ENCODE results near the gene ITIH4. TPM values are rescaled to one million over a fixed set of nuclear protein-coding genes. Genes with fewer than 3 reads are reported as not detected.

ITIH4 gene
- total and polyA plus RNA-seq, 9 of the 15 experiments (the other 6 are each of a cell fraction or from before 2014, with no cell fraction given), result 0.09 to 0.62 (median 0.20) TPM; not detected in 6

- Histone ChIP-seq H3K9me3 (replicated peaks; ENCODE audit: control insufficient read depth, insufficient read depth, low read depth, low read length) (no peaks in the 10 kb centered on the region), H3K27ac (ENCODE audit: extremely low read depth, low read depth, low read length) (no peak overlapping the region), H3K4me3 (no peak overlapping the region), H3K79me2 (ENCODE audit: control insufficient read depth, insufficient read depth, low read length) (no peaks in the 10 kb centered on the region), H3K36me3 (ENCODE audit: control insufficient read depth, insufficient read depth, low read length) (no peaks in the 10 kb centered on the region), H3K27me3 (ENCODE audit: control insufficient read depth in 2 of 2, insufficient read depth in 2 of 2, low read length in 2 of 2) (no peaks in the 10 kb centered on the region), H3K4me2 (ENCODE audit: insufficient read depth, low read length) (no peak overlapping the region), H4K20me1 (replicated peaks; ENCODE audit: control insufficient read depth, insufficient read depth, low read length) (no peaks in the 10 kb centered on the region), H2AFZ (ENCODE audit: low read depth, low read length) (no peak overlapping the region), H3K4me1 (replicated peaks in 1 of 2; ENCODE audit: control insufficient read depth in 2 of 2, insufficient read depth in 2 of 2, low read length in 2 of 2) (peaks cover 0 to 4% of the 10 kb centered on the region in 2 experiments; a peak in 1 of 5 replicates), H3K9me1 (ENCODE audit: control insufficient read depth, insufficient read depth, low read length) (no peaks in the 10 kb centered on the region), H3K9ac (ENCODE audit: insufficient read depth in 1 of 2, low read depth in 2 of 2, low read length in 2 of 2) (no peak overlapping the region)
- intact Hi-C loops (cut with micrococcal nuclease) (no loop called here), in situ Hi-C loops (cut with MboI) (no loop called here)
- DNase-seq (ENCODE audit: extremely low read depth in 1 of 4, low spot score in 3 of 4) (no peak), FAIRE-seq (no peak), ATAC-seq (no peak)
- ChIA-PET POLR2A (interaction anchor here (1.0 kb wide), 1 partner anchor 11 kb away, joined by 3 read pairs; no protein-coding TSS in a partner anchor), CTCF (ENCODE audit: low intra/inter-chr PET ratio) (no interaction called here)
- WGBS (ENCODE audit: insufficient coverage, low coverage, missing lambda C conversion rate), result 81% methylated on average over 2 of the region's 8 CpGs
- BruUV-seq (replicated peaks), result no TSS peak
- no peak for TF ChIP-seq PCBP2 (IDR thresholded peaks at IDR 0.05; ENCODE audit: low read depth, low read length, poor library complexity, severe bottlenecking)
- TF ChIP-seq BMI1 (IDR thresholded peaks at IDR 0.05; ENCODE audit: low read length), result no peak
- no peak for TF ChIP-seq ZBTB40 (IDR thresholded peaks at IDR 0.05)
- no peak for TF ChIP-seq ZBTB40 (CRISPR knock-in tag; IDR thresholded peaks at IDR 0.05)
- no peak for TF ChIP-seq TCFL5 (CRISPR knock-in tag; conservative IDR thresholded peaks at IDR 0.05)
- TF ChIP-seq ELK1 (CRISPR knock-in tag; IDR thresholded peaks at IDR 0.05), result no peak
- TF ChIP-seq HDAC1 (IDR thresholded peaks at IDR 0.05), result no peak
- TF ChIP-seq RBM39 (optimal IDR thresholded peaks at IDR 0.05; ENCODE audit: low read depth, low read length), result no peak
- no peak for TF ChIP-seq ELF1 (tag; IDR thresholded peaks at IDR 0.05)
- TF ChIP-seq E2F1 (CRISPR knock-in tag; IDR thresholded peaks at IDR 0.05), result no peak
- TF ChIP-seq ATF4 (CRISPR knock-in tag; IDR thresholded peaks at IDR 0.05), result no peak
Observed at GRCh38 chr3:52860424-52860768, 29.9 kb upstream of the ITIH4 start.

Measured in K562 (cell line).